ENCODE data around the gene PHF19. TPM values are rescaled to one million over a fixed set of nuclear protein-coding genes. Genes with fewer than 3 reads are reported as not detected.

Gene PHF19
- total RNA-seq, 1 experiment from 2014 or later: 76.3 TPM

DNA sequence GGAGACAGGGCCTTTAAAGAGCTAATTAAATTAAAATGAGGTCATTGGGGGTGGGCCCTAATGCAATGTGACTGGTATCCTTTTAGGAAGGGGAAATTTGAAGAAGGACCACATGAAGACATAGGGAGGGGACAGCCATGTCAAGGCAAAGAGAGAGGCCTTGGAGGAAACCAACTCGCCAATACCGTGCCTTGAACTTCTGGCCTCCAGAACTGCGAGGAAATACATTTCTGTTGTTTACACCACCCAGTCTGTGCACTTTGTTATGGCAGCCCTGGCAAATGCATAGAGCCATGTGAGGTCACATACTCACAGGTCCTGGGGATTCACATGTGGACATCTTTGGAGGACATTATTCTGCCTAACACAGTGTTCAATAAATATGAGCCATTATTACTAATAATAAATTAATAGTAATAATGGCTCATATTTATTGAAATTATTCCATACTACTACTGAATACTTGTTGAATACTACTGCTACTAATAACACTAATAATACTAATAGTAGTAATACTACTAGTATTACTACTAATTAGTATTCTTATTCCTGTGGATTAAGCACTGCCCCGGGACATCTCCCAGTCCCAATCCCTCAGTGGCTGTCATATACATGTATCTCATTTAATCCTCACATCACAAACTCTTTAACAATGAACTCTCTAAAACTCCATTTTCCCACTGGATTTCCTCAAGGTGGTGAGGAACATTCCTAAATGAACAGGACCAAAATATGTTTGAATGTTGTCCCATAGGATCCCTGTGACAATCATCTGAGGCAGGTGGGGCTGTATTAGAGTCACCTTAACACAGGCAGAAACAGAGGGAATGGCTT lies 41.2 kb upstream of the PHF19 start:
- no peaks in the 10 kb centered on the region for H3K36me3 ChIP-seq (ENCODE audit: control insufficient read depth, insufficient read depth, low read length)
- no TSS peak for BruUV-seq (replicated peaks)
- intact Hi-C loops (cut with micrococcal nuclease; ENCODE audit: unreplicated experiment): no loop called here
- H3K9me3 ChIP-seq: peaks cover 3% of the 10 kb centered on the region; the same call in 1 of the 2 replicates
- H3K27me3 Mint-ChIP-seq (ENCODE audit: insufficient read depth, unreplicated experiment): no peaks in the 10 kb centered on the region
- ChIA-PET POLR2A (no interaction called here), CTCF (no interaction called here)
- H3K4me3 Mint-ChIP-seq (ENCODE audit: unreplicated experiment): no peak overlapping the region
- no peak for DNase-seq
- no peak overlapping the region for H3K27ac Mint-ChIP-seq (ENCODE audit: unreplicated experiment)
- H3K9me3 Mint-ChIP-seq (ENCODE audit: unreplicated experiment): no peaks in the 10 kb centered on the region
- TF ChIP-seq, protein P1, sequence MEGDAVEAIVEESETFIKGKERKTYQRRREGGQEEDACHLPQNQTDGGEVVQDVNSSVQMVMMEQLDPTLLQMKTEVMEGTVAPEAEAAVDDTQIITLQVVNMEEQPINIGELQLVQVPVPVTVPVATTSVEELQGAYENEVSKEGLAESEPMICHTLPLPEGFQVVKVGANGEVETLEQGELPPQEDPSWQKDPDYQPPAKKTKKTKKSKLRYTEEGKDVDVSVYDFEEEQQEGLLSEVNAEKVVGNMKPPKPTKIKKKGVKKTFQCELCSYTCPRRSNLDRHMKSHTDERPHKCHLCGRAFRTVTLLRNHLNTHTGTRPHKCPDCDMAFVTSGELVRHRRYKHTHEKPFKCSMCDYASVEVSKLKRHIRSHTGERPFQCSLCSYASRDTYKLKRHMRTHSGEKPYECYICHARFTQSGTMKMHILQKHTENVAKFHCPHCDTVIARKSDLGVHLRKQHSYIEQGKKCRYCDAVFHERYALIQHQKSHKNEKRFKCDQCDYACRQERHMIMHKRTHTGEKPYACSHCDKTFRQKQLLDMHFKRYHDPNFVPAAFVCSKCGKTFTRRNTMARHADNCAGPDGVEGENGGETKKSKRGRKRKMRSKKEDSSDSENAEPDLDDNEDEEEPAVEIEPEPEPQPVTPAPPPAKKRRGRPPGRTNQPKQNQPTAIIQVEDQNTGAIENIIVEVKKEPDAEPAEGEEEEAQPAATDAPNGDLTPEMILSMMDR (IDR thresholded peaks at IDR 0.05; ENCODE audit: insufficient read depth in 1 of 2, low read depth in 1 of 2, low read length in 1 of 2, severe bottlenecking in 1 of 2, unreplicated experiment in 1 of 2): no peak
- H3K4me3 ChIP-seq (ENCODE audit: low read depth, low read length): no peak overlapping the region
- no peaks in the 10 kb centered on the region for H3K36me3 Mint-ChIP-seq (ENCODE audit: insufficient read depth, unreplicated experiment)
- H3K27me3 ChIP-seq (replicated peaks; ENCODE audit: control insufficient read depth, insufficient read depth, low read length): no peaks in the 10 kb centered on the region
- H3K4me1 Mint-ChIP-seq (ENCODE audit: low read depth, unreplicated experiment): no peaks in the 10 kb centered on the region
- no peaks in the 10 kb centered on the region for H3K4me1 ChIP-seq

DNA sequence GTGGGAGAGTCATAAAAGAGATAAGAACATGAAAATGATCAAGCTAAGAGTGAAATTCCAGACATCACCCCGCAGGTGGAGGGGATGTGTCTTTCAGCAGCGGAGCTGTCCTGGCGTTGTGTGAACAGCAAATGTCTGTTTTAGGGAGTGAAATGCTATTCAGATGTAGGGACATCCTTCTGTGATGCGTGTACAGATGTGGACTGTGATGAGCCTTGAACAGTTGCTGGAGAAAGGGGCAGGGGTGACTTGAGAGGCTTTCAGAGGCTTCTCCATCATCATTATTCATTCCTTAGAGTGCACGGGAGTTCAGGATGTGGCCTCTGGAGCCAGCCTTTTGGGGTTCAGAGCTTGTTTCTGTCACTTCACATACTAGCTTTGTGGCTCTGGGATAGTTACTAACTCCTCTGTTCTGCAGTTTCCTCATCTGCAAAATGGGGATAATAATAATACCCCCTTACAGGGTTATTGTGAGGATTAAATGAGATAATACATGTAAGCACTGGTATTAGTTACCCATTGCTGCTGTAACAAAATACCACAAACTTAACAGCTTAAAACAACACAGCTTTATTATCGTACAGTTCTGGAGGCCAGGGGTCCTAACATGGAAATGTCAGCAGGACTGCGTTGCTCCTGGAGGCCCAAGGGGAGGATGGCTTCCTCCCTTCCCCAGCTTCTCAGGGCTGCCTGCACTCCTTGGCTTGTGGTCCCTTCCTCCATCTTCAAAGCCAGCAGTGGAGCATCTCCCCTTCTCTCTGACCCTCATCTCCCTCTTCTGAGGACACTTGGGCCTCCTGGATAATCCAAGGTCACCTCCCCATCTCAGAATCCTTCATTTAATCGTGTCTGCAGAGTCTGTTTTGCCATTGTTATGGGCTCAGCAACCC lies 40.2 kb upstream of the PHF19 start:
- Histone ChIP-seq H3K9me3 (peaks cover 3% of the 10 kb centered on the region; the same call in 1 of the 2 replicates), H3K27me3 (replicated peaks; ENCODE audit: control insufficient read depth, insufficient read depth, low read length) (no peaks in the 10 kb centered on the region), H3K4me3 (ENCODE audit: low read depth, low read length) (no peak overlapping the region), H3K36me3 (ENCODE audit: control insufficient read depth, insufficient read depth, low read length) (no peaks in the 10 kb centered on the region), H3K4me1 (no peaks in the 10 kb centered on the region)
- Mint-ChIP-seq H3K27me3 (ENCODE audit: insufficient read depth, unreplicated experiment) (no peaks in the 10 kb centered on the region), H3K4me1 (ENCODE audit: low read depth, unreplicated experiment) (no peaks in the 10 kb centered on the region), H3K36me3 (ENCODE audit: insufficient read depth, unreplicated experiment) (no peaks in the 10 kb centered on the region), H3K4me3 (ENCODE audit: unreplicated experiment) (no peak overlapping the region), H3K27ac (ENCODE audit: unreplicated experiment) (no peak overlapping the region), H3K9me3 (ENCODE audit: unreplicated experiment) (no peaks in the 10 kb centered on the region)
- intact Hi-C loops (cut with micrococcal nuclease; ENCODE audit: unreplicated experiment): no loop called here
- BruUV-seq (replicated peaks): no TSS peak
- ChIA-PET CTCF (interaction anchor here (0.6 to 0.7 kb wide), 2 partner anchors 14 to 27 kb away, joined by 4 to 5 read pairs; no protein-coding TSS in a partner anchor), POLR2A (no interaction called here)
- TF ChIP-seq, protein P1 (IDR thresholded peaks at IDR 0.05; ENCODE audit: insufficient read depth in 1 of 2, low read depth in 1 of 2, low read length in 1 of 2, severe bottlenecking in 1 of 2, unreplicated experiment in 1 of 2): no peak
- no peak for DNase-seq

DNA sequence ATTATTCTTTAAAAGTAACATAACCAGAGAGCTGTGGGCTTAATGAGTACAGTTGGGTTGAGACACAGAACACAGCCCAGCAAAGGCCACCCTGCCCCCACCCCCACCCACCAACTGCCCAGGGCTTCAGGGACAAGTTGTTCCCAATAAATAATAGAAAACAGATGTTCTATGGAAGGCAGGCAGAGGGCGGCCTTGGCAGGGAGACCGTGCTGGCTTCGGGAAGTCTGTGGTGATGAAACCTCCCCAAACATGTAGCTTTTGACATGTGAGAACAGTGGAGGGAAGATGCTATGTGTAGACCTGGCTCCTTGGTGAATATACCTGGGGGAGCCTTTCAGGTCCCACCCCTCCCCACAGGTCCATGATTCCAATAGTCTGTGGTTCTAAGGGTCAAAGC lies 39.6 kb upstream of the PHF19 start:
- no peaks in the 10 kb centered on the region for H3K9me3 Mint-ChIP-seq (ENCODE audit: unreplicated experiment)
- no peaks in the 10 kb centered on the region for H3K27me3 Mint-ChIP-seq (ENCODE audit: insufficient read depth, unreplicated experiment)
- no peaks in the 10 kb centered on the region for H3K36me3 ChIP-seq (ENCODE audit: control insufficient read depth, insufficient read depth, low read length)
- peaks cover 3% of the 10 kb centered on the region; the same call in 1 of the 2 replicates for H3K9me3 ChIP-seq
- H3K4me3 Mint-ChIP-seq (ENCODE audit: unreplicated experiment): no peak overlapping the region
- H3K4me1 Mint-ChIP-seq (ENCODE audit: low read depth, unreplicated experiment): no peaks in the 10 kb centered on the region
- no peak for DNase-seq
- ChIA-PET CTCF (interaction anchor here (0.6 to 0.7 kb wide), 2 partner anchors 15 to 27 kb away, joined by 4 to 5 read pairs; no protein-coding TSS in a partner anchor), POLR2A (no interaction called here)
- no TSS peak for BruUV-seq (replicated peaks)
- H3K4me3 ChIP-seq (ENCODE audit: low read depth, low read length): no peak overlapping the region
- intact Hi-C loops (cut with micrococcal nuclease; ENCODE audit: unreplicated experiment): no loop called here
- H3K27ac Mint-ChIP-seq (ENCODE audit: unreplicated experiment): no peak overlapping the region
- TF ChIP-seq, protein P1 (IDR thresholded peaks at IDR 0.05; ENCODE audit: insufficient read depth in 1 of 2, low read depth in 1 of 2, low read length in 1 of 2, severe bottlenecking in 1 of 2, unreplicated experiment in 1 of 2): no peak
- H3K27me3 ChIP-seq (replicated peaks; ENCODE audit: control insufficient read depth, insufficient read depth, low read length): no peaks in the 10 kb centered on the region
- H3K4me1 ChIP-seq: no peaks in the 10 kb centered on the region
- no peaks in the 10 kb centered on the region for H3K36me3 Mint-ChIP-seq (ENCODE audit: insufficient read depth, unreplicated experiment)

Data from Caco-2 (cell line).